ENCODE measurements around the gene SLC2A6. TPM values are rescaled to one million over a fixed set of nuclear protein-coding genes. Genes with fewer than 3 reads are reported as not detected.

SLC2A6 gene
- polyA plus RNA-seq, 1 of the 3 experiments (the other 2 are of a cell fraction), result 5.2 TPM

GRCh38 chr9:133474853-133475252 lies 4.0 kb downstream of the SLC2A6 start:
- H3K9me2 ChIP-seq, result no peaks in the 10 kb centered on the region
- H3K36me3 ChIP-seq (replicated peaks in 1 of 2; ENCODE audit: control insufficient read depth in 1 of 2, insufficient read depth in 2 of 2, low read length in 1 of 2), result peaks cover 0 to 23% of the 10 kb centered on the region in 2 experiments
- ChIA-PET POLR2A (interaction anchor here (1.6 kb wide), 1 partner anchor 15 kb away, joined by 5 read pairs; the partner anchor contains the start of gene CACFD1), CTCF (interaction anchor here (1.0 to 1.6 kb wide), 4 partner anchors 10 to 294 kb away, joined by 3 to 7 read pairs (median 4); no protein-coding TSS in a partner anchor)
- DNase-seq, result no peak
- no peaks in the 10 kb centered on the region for H3F3A ChIP-seq (replicated peaks; ENCODE audit: insufficient read depth)
- peaks cover 12% of the 10 kb centered on the region; the same call in 1 of the 2 replicates for H3K79me2 ChIP-seq (ENCODE audit: insufficient read depth)
- no peaks in the 10 kb centered on the region for H3K27me3 ChIP-seq (ENCODE audit: insufficient read depth)
- H3K9me3 ChIP-seq, result no peaks in the 10 kb centered on the region
- H3K27ac ChIP-seq (ENCODE audit: low read depth in 2 of 2, low read length in 1 of 2), result no peak overlapping the region; a peak in 1 of 4 replicates
- H3K9ac ChIP-seq, result no peak overlapping the region
- no peak overlapping the region for H3K4me2 ChIP-seq
- H2AFZ ChIP-seq (ENCODE audit: low read depth), result no peak overlapping the region
- 99% methylated on average over 12 of the region's 20 CpGs for WGBS (ENCODE audit: low lambda C conversion rate)
- no peaks in the 10 kb centered on the region for H4K20me1 ChIP-seq (ENCODE audit: insufficient read depth)
- TF ChIP-seq GABPA (IDR thresholded peaks at IDR 0.05; ENCODE audit: low read depth) (no peak), SIN3A (IDR thresholded peaks at IDR 0.05; ENCODE audit: borderline replicate concordance, low read depth, low read length) (no peak), EZH2phosphoT487 (IDR thresholded peaks at IDR 0.05; ENCODE audit: borderline replicate concordance, low read depth) (no peak), EP300 (IDR thresholded peaks at IDR 0.05; ENCODE audit: borderline replicate concordance in 1 of 2, low read depth in 1 of 2, low read length in 1 of 2) (no peak), TAF1 (IDR thresholded peaks at IDR 0.05; ENCODE audit: borderline replicate concordance, low read depth, low read length) (no peak), USF2 (IDR thresholded peaks at IDR 0.05; ENCODE audit: borderline replicate concordance, low read depth, low read length) (no peak), RFX5 (IDR thresholded peaks at IDR 0.05; ENCODE audit: low read length) (no peak), NFIC (IDR thresholded peaks at IDR 0.05; ENCODE audit: borderline replicate concordance) (no peak), ZBTB33 (IDR thresholded peaks at IDR 0.05; ENCODE audit: borderline replicate concordance, low read depth) (no peak), CTCF (IDR thresholded peaks at IDR 0.05) (no peak), FOSL2 (IDR thresholded peaks at IDR 0.05; ENCODE audit: borderline replicate concordance, low read depth) (no peak), MAX (IDR thresholded peaks at IDR 0.05; ENCODE audit: low read depth) (no peak), RXRA (IDR thresholded peaks at IDR 0.05; ENCODE audit: borderline replicate concordance, low read depth) (no peak), MEF2A (IDR thresholded peaks at IDR 0.05; ENCODE audit: borderline replicate concordance, low read depth) (no peak), PBX3 (IDR thresholded peaks at IDR 0.05) (no peak), JUND (IDR thresholded peaks at IDR 0.05) (no peak), IRF3 (IDR thresholded peaks at IDR 0.05; ENCODE audit: low read depth, low read length) (no peak), RAD21 (IDR thresholded peaks at IDR 0.05; ENCODE audit: low read length) (no peak)
- H3K4me1 ChIP-seq (ENCODE audit: control insufficient read depth in 1 of 2, insufficient read depth in 2 of 2, low read depth in 1 of 2, low read length in 1 of 2), result peaks cover 0 to 27% of the 10 kb centered on the region in 2 experiments; a peak in 1 of 4 replicates
- no peak overlapping the region for H3K4me3 ChIP-seq (ENCODE audit: low read depth in 2 of 2, low read length in 1 of 2)

Measured in SK-N-SH (cell line).